HEK293 (cell line): ENCODE results near the gene OCRL.

ENCODE experiments used
- CTCF ChIA-PET: fragments of 350-600 bp; formaldehyde crosslinking; extraction: SDS; loops from one replicate; lab custom pipeline; 2021; ENCODE audit warnings: antibody characterized with exemption; lab: Yijun Ruan, JAX
- POLR2A ChIA-PET: fragments of 300-600 bp; formaldehyde crosslinking; extraction: SDS; loops from one replicate; lab custom pipeline; 2020; ENCODE audit warnings: antibody characterized with exemption, inconsistent platforms; lab: Yijun Ruan, JAX
- H3K27ac ChIP-seq: fragments of 200-500 bp; sonication (Bioruptor generic); 2 replicates; pipeline ENCODE4 v1.5.1; 2014; ENCODE audit warnings: low read depth, low read length, control low read depth, inconsistent platforms; ENCODE audit errors: extremely low read depth
- H3K36me3 ChIP-seq, 2 experiments: fragments of 200-500 bp in 1 of 2; sonication (Bioruptor generic) in 1 of 2; 1 replicate in 1 of 2; 2 replicates in 1 of 2; pipeline ENCODE4 v1.5.1; 2014 to 2017; ENCODE audit warnings: inconsistent platforms in 2 of 2, low read length in 2 of 2; ENCODE audit not compliant: control insufficient read depth in 2 of 2, insufficient read depth in 1 of 2
- H3K4me1 ChIP-seq: fragments of 200-500 bp; sonication (Bioruptor generic); 2 replicates; pipeline ENCODE4 v1.5.1; 2014; ENCODE audit warnings: mild to moderate bottlenecking, low read length, inconsistent platforms; ENCODE audit not compliant: control insufficient read depth, insufficient read depth
- H3K4me3 ChIP-seq: 2 replicates; pipeline ENCODE4 v1.5.1; 2011; ENCODE audit warnings: low read depth, mild to moderate bottlenecking, control low read depth, low read length, moderate library complexity
- H3K9me3 ChIP-seq: fragments of 200-500 bp; sonication (Bioruptor generic); 2 replicates; pipeline ENCODE4 v1.5.1; 2014; ENCODE audit warnings: low read depth, low read length, inconsistent platforms; ENCODE audit not compliant: control insufficient read depth, insufficient read depth
- BCL11A ChIP-seq: fragments of 450-650 bp; formaldehyde crosslinking; IDR thresholded peaks from 2 replicates; pipeline ENCODE4 v1.5.1; 2016; ENCODE audit warnings: low read depth, missing biosample characterization, missing genetic modification characterization
- FEZF1 ChIP-seq: fragments of 450-650 bp; formaldehyde crosslinking; IDR thresholded peaks from 2 replicates; pipeline ENCODE4 v1.5.1; 2016; ENCODE audit warnings: missing biosample characterization, missing genetic modification characterization
- GLIS1 ChIP-seq: fragments of 450-650 bp; formaldehyde crosslinking; IDR thresholded peaks from 2 replicates; pipeline ENCODE4 v1.5.1; 2016; ENCODE audit warnings: missing biosample characterization, missing genetic modification characterization
- HOXD13 ChIP-seq: sonication (generic); formaldehyde crosslinking; IDR thresholded peaks from 2 replicates; pipeline ENCODE4 v1.8.0; 2022; ENCODE audit warnings: missing genetic modification reagents, borderline replicate concordance
- MZF1 ChIP-seq: fragments of 450-650 bp; formaldehyde crosslinking; IDR thresholded peaks from 2 replicates; pipeline ENCODE4 v1.5.1; 2017; ENCODE audit warnings: missing biosample characterization, missing genetic modification characterization, borderline replicate concordance
- PRDM2 ChIP-seq: fragments of 450-650 bp; formaldehyde crosslinking; IDR thresholded peaks from 2 replicates; pipeline ENCODE4 v1.5.1; 2016; ENCODE audit warnings: missing biosample characterization, missing genetic modification characterization, borderline replicate concordance
- REST ChIP-seq: fragments of 450-650 bp; formaldehyde crosslinking; IDR thresholded peaks from 2 replicates; pipeline ENCODE4 v1.5.1; 2016; ENCODE audit warnings: missing biosample characterization, missing genetic modification characterization
- SCRT2 ChIP-seq: fragments of 450-650 bp; formaldehyde crosslinking; IDR thresholded peaks from 2 replicates; pipeline ENCODE4 v1.5.1; 2016; ENCODE audit warnings: missing biosample characterization, missing genetic modification characterization
- ZBTB21 ChIP-seq: fragments of 450-650 bp; formaldehyde crosslinking; IDR thresholded peaks from 2 replicates; pipeline ENCODE4 v1.5.1; 2017; ENCODE audit warnings: missing biosample characterization, missing genetic modification characterization
- ZNF132 ChIP-seq: fragments of 450-650 bp; formaldehyde crosslinking; IDR thresholded peaks from 2 replicates; pipeline ENCODE4 v1.5.1; 2017; ENCODE audit warnings: missing biosample characterization, missing genetic modification characterization, borderline replicate concordance
- ZNF133 ChIP-seq: fragments of 450-650 bp; formaldehyde crosslinking; IDR thresholded peaks from 2 replicates; pipeline ENCODE4 v1.5.1; 2016; ENCODE audit warnings: missing biosample characterization, missing genetic modification characterization
- ZNF2 ChIP-seq: fragments of 450-650 bp; formaldehyde crosslinking; IDR thresholded peaks from 2 replicates; pipeline ENCODE4 v1.5.1; 2016; ENCODE audit warnings: missing biosample characterization, missing genetic modification characterization
- ZNF214 ChIP-seq: fragments of 450-650 bp; formaldehyde crosslinking; IDR thresholded peaks from 2 replicates; pipeline ENCODE4 v1.5.1; 2017; ENCODE audit warnings: missing biosample characterization, mild to moderate bottlenecking, missing genetic modification characterization, borderline replicate concordance
- ZNF350 ChIP-seq: fragments of 450-650 bp; formaldehyde crosslinking; IDR thresholded peaks from 2 replicates; pipeline ENCODE4 v1.5.0; 2017; ENCODE audit warnings: missing biosample characterization, mild to moderate bottlenecking, missing genetic modification characterization
- ZNF473 ChIP-seq: fragments of 450-650 bp; formaldehyde crosslinking; IDR thresholded peaks from 2 replicates; pipeline ENCODE4 v1.5.1; 2017; ENCODE audit warnings: missing biosample characterization, missing genetic modification characterization
- ZNF600 ChIP-seq: fragments of 450-650 bp; formaldehyde crosslinking; IDR thresholded peaks from 2 replicates; pipeline ENCODE4 v1.5.1; 2016; ENCODE audit warnings: missing biosample characterization, missing genetic modification characterization
- ZNF626 ChIP-seq: fragments of 450-650 bp; sonication (Bioruptor Pico); formaldehyde crosslinking; IDR thresholded peaks from 2 replicates; pipeline ENCODE4 v1.5.1; 2018; ENCODE audit warnings: missing biosample characterization, missing genetic modification characterization, inconsistent platforms
- ZNF639 ChIP-seq: fragments of 450-650 bp; formaldehyde crosslinking; IDR thresholded peaks from 2 replicates; pipeline ENCODE4 v1.5.1; 2016; ENCODE audit warnings: missing biosample characterization, missing genetic modification characterization
- ZNF777 ChIP-seq: fragments of 450-650 bp; formaldehyde crosslinking; IDR thresholded peaks from 2 replicates; pipeline ENCODE4 v1.5.1; 2017; ENCODE audit warnings: missing biosample characterization, missing genetic modification characterization, borderline replicate concordance

OCRL gene

GRCh38 chrX:129577473-129577872 is 37.4 kb downstream of the OCRL start (continued):
- TF ChIP-seq ZNF132 (tag by site-specific recombination) (no peak), ZNF639 (no peak), SCRT2 (no peak), HOXD13 (CRISPR knock-in tag) (no peak)

- ChIA-PET POLR2A (no interaction called here), CTCF (interaction anchor here (0.6 kb wide), 1 partner anchor 157 kb away, joined by 3 read pairs; no protein-coding TSS in a partner anchor)
- no peak overlapping the region for H3K27ac ChIP-seq
- no peaks in the 10 kb centered on the region for H3K4me1 ChIP-seq
- H3K9me3 ChIP-seq = no peaks in the 10 kb centered on the region
- TF ChIP-seq ZNF350 (tag by site-specific recombination) (no peak), REST (tag by site-specific recombination) (no peak), ZNF2 (tag by site-specific recombination) (no peak), FEZF1 (tag by site-specific recombination) (no peak), BCL11A (tag by site-specific recombination) (no peak), ZNF600 (no peak)
- peaks cover 6 to 43% of the 10 kb centered on the region in 2 experiments; a peak in 2 of 3 replicates for H3K36me3 ChIP-seq
- H3K4me3 ChIP-seq = no peak overlapping the region
Measured at GRCh38 chrX:129577877-129578276, 37.8 kb downstream of the OCRL start.

- peaks cover 6 to 43% of the 10 kb centered on the region in 2 experiments; a peak in 2 of 3 replicates for H3K36me3 ChIP-seq
- H3K4me1 ChIP-seq = no peaks in the 10 kb centered on the region
- no peak overlapping the region for H3K27ac ChIP-seq
- TF ChIP-seq ZNF473 (no peak), ZNF626 (tag by site-specific recombination) (no peak), MZF1 (no peak), GLIS1 (tag by site-specific recombination) (peak; percentile 70)
- ChIA-PET POLR2A (no interaction called here), CTCF (no interaction called here)
- H3K9me3 ChIP-seq = no peaks in the 10 kb centered on the region
- no peak overlapping the region for H3K4me3 ChIP-seq
Measured at GRCh38 chrX:129581904-129582303, 41.8 kb downstream of the OCRL start.

- POLR2A ChIA-PET = no interaction called here
- no peak for TF ChIP-seq ZNF133 (tag by site-specific recombination)
- TF ChIP-seq PRDM2 (tag by site-specific recombination) = no peak
- TF ChIP-seq ZBTB21 = no peak
- no peak for TF ChIP-seq ZNF777 (tag by site-specific recombination)
- TF ChIP-seq ZNF214 (tag by site-specific recombination) = no peak
- no peak for TF ChIP-seq FEZF1 (tag by site-specific recombination)
Measured at GRCh38 chrX:129585167-129585566, 45.1 kb downstream of the OCRL start.

More at GRCh38 chrX:129585167-129585566, 45.1 kb downstream of the OCRL start:
- H3K36me3 ChIP-seq = peaks cover 0 to 61% of the 10 kb centered on the region in 2 experiments; a peak in 2 of 3 replicates
- no peak overlapping the region for H3K27ac ChIP-seq
- no peaks in the 10 kb centered on the region for H3K4me1 ChIP-seq
- no peaks in the 10 kb centered on the region for H3K9me3 ChIP-seq
- CTCF ChIA-PET = interaction anchor here (0.7 to 2.0 kb wide), 3 partner anchors 15 to 160 kb away, joined by 3 to 6 read pairs (median 3); no protein-coding TSS in a partner anchor
- H3K4me3 ChIP-seq = no peak overlapping the region
